Spleen (tissue), 7 donors: ENCODE results near the gene PAFAH2.

ENCODE experiments used
- CTCF ChIP-seq, 11 experiments: fragments of 200-600 bp in 7 of 11; fragments of 450-650 bp in 4 of 11; sonication (generic) in 4 of 11; IDR thresholded peaks in 8 of 11; conservative IDR thresholded peaks in 3 of 11; 1 replicate in 7 of 11; 2 replicates in 4 of 11; pipeline versions ENCODE4 v1.4.0 to v1.8.0; 2016 to 2021; ENCODE audit warnings: antibody characterized with exemption in 11 of 11, inconsistent platforms in 4 of 11, mild to moderate bottlenecking in 1 of 11
- POLR2A ChIP-seq, 3 donors: fragments of 450-650 bp; IDR thresholded peaks; one replicate each; pipeline ENCODE4 v1.5.1; 2017; ENCODE audit warnings: antibody characterized with exemption in 3 of 3, mild to moderate bottlenecking in 1 of 3
- POLR2AphosphoS5 ChIP-seq, 3 donors: sonication (generic); formaldehyde crosslinking; IDR thresholded peaks; one replicate each; pipeline ENCODE4 v1.5.1; 2017; ENCODE audit warnings: antibody characterized with exemption in 3 of 3
- donor health status: DM: no; HTN: no; CAD: no; lungs with moderate emphysema.
- donor health status: DM: no; HTN: no; CAD: no.
- donor health status: DM: no; HTN: no; CAD: no.

DNA sequence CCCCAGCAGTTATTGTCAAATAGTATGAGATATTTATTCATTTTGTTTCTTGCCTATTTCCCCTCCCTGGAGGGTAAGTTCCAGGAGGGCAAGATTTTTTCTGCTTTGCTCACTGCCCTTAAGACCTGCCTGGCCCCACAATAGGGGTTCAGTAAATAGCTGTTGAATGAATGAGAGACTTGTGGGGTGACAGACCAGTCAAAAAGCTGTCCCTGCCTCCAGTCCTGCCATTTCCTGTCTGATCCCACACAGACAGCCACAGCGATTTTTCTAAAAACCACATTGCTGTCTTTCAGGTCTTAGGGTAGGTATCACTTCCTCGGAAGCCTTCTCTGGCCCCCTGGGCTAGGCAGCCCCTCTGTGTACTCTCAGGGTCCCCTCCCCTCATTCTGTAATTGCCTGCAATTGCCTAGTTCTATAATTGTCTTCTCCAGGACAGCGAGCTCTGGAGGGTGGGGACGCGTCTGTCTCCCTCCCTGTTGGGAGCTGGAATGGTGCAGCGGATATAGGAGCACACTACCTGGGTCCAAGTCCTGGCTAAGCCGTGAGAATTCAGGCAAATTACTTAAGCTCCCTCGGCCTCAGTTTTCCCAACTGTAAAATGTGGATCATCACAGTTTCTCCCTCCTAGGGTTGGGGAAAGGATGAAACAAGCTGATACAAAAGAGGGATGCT lies 21.9 kb upstream of the PAFAH2 start:
- TF ChIP-seq POLR2A (IDR thresholded peaks at IDR 0.05) (no peak), POLR2AphosphoS5 (IDR thresholded peaks at IDR 0.05) (no peak), CTCF (IDR thresholded peaks at IDR 0.05 in 8 of 11, conservative IDR thresholded peaks at IDR 0.05 in 3 of 11) (no peak)
